Neural crest cell (in vitro differentiated cells): ENCODE results near the gene FASTKD2. TPM values are rescaled to one million over a fixed set of nuclear protein-coding genes. Genes with fewer than 3 reads are reported as not detected.

Source experiments
- DNase-seq: peaks from one replicate; pipeline ENCODE4 v3.0.0; 2021; ENCODE audit warnings: low read depth, mixed read lengths, low spot score
- H3K27ac Mint-ChIP-seq: one replicate; pipeline ENCODE4 v1.8.0; 2021; ENCODE audit warnings: mild to moderate bottlenecking, mixed read lengths; ENCODE audit not compliant: unreplicated experiment
- H3K27me3 Mint-ChIP-seq: 2 replicates; pipeline ENCODE4 v1.8.0; 2021; ENCODE audit warnings: low read depth, mild to moderate bottlenecking, mixed read lengths
- H3K36me3 Mint-ChIP-seq: 2 replicates; pipeline ENCODE4 v1.8.0; 2021; ENCODE audit warnings: low read depth, mild to moderate bottlenecking, mixed read lengths
- H3K4me1 Mint-ChIP-seq: 2 replicates; pipeline ENCODE4 v1.8.0; 2021; ENCODE audit warnings: mixed read lengths
- H3K4me3 Mint-ChIP-seq: one replicate; pipeline ENCODE4 v1.8.0; 2021; ENCODE audit warnings: mild to moderate bottlenecking, mixed read lengths
- H3K9me3 Mint-ChIP-seq: 2 replicates; pipeline ENCODE4 v1.8.0; 2021; ENCODE audit warnings: mixed read lengths
- CTCF ChIP-seq: fragments of 200-600 bp; sonication (generic); conservative IDR thresholded peaks from 2 replicates; pipeline ENCODE4 v1.5.0; 2021; ENCODE audit warnings: antibody characterized with exemption, mild to moderate bottlenecking
- total RNA-seq: library from RNA; stranded (reverse); gene quantifications from 2 replicates; pipeline ENCODE4 v1.2.1, GENCODE V29; 2021

The FASTKD2 gene
- total RNA-seq, 1 donor from 2014 or later, result 27.5 TPM

- Mint-ChIP-seq H3K27me3 (peaks cover 52% of the 10 kb centered on the region), H3K27ac (no peak overlapping the region), H3K9me3 (peaks cover 5% of the 10 kb centered on the region), H3K4me3 (no peak overlapping the region), H3K4me1 (no peaks in the 10 kb centered on the region), H3K36me3 (no peaks in the 10 kb centered on the region)
- TF ChIP-seq CTCF, result no peak
- no peak for DNase-seq
Measured at GRCh38 chr2:206727287-206727686, 38.1 kb upstream of the FASTKD2 start.

GRCh38 chr2:206728277-206729199 lies 36.9 kb upstream of the FASTKD2 start:
- Mint-ChIP-seq H3K9me3 (peaks cover 9% of the 10 kb centered on the region), H3K27ac (no peak overlapping the region), H3K36me3 (no peaks in the 10 kb centered on the region), H3K4me3 (no peak overlapping the region), H3K4me1 (no peaks in the 10 kb centered on the region), H3K27me3 (peaks cover 55% of the 10 kb centered on the region)
- no peak for TF ChIP-seq CTCF
- no peak for DNase-seq

GRCh38 chr2:206733341-206733740 lies 32.1 kb upstream of the FASTKD2 start:
- no peak overlapping the region for H3K27ac Mint-ChIP-seq
- no peak for TF ChIP-seq CTCF
- H3K36me3 Mint-ChIP-seq, result no peaks in the 10 kb centered on the region
- H3K27me3 Mint-ChIP-seq, result peaks cover 32% of the 10 kb centered on the region
- no peak for DNase-seq
- peaks cover 9% of the 10 kb centered on the region for H3K9me3 Mint-ChIP-seq
- no peaks in the 10 kb centered on the region for H3K4me1 Mint-ChIP-seq
- no peak overlapping the region for H3K4me3 Mint-ChIP-seq

GRCh38 chr2:206736935-206737334 lies 28.5 kb upstream of the FASTKD2 start:
- Mint-ChIP-seq H3K9me3 (peaks cover 4% of the 10 kb centered on the region), H3K4me1 (no peaks in the 10 kb centered on the region), H3K27ac (no peak overlapping the region), H3K27me3 (peaks cover 9% of the 10 kb centered on the region), H3K4me3 (no peak overlapping the region), H3K36me3 (no peaks in the 10 kb centered on the region)
- DNase-seq, result no peak
- no peak for TF ChIP-seq CTCF

GRCh38 chr2:206739271-206739670 lies 26.1 kb upstream of the FASTKD2 start:
- no peak for DNase-seq
- TF ChIP-seq CTCF, result no peak
- H3K36me3 Mint-ChIP-seq, result no peaks in the 10 kb centered on the region
- no peak overlapping the region for H3K4me3 Mint-ChIP-seq
- no peaks in the 10 kb centered on the region for H3K9me3 Mint-ChIP-seq
- no peaks in the 10 kb centered on the region for H3K4me1 Mint-ChIP-seq
- H3K27ac Mint-ChIP-seq, result no peak overlapping the region
- peaks cover 11% of the 10 kb centered on the region for H3K27me3 Mint-ChIP-seq
